C4-2B (cell line): ENCODE measurements around the gene ARMC9.

Experiments
- CTCF ChIP-seq: fragments of 450-650 bp; conservative IDR thresholded peaks from 2 replicates; pipeline ENCODE4 v1.5.1; 2017; ENCODE audit warnings: mild to moderate bottlenecking
- ZFX ChIP-seq: fragments of 450-650 bp; IDR thresholded peaks from 2 replicates; pipeline ENCODE4 v1.6.1; 2017

GRCh38 chr2:231286964-231287363 lies 88.5 kb downstream of the ARMC9 start:
- no peak for TF ChIP-seq CTCF
- no peak for TF ChIP-seq ZFX
